HG02571 (cell line): ENCODE measurements around the gene OSBPL1A.

Source experiments
- ATAC-seq: cut with Tn5 transposase; IDR thresholded peaks from one replicate; pipeline ENCODE4 v1.9.1; 2021; ENCODE audit warnings: mild to moderate bottlenecking, moderate library complexity; ENCODE audit not compliant: unreplicated experiment

Gene OSBPL1A

DNA sequence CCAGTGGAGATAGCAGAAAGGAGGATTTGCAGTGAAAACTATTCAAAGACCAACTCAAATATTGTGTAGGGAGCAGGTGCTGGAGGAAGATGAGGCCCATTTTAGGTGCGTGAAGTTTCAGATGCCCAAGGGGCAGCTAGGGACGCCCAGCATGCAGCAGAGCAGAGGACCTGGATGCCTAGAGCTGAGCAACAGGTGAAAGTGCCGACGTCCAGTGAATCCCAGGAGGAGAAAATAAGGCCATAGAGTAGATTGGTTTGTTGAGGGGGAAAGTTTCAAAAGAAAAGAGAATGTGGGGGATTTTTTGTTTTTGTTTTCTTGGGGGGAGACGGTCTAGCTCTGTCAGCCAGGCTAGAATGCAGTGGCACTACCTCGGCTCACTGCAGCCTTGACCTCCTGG, 53.1 kb downstream of the OSBPL1A start:
- ATAC-seq: no peak

GRCh38 chr18:24342347-24342746, 55.3 kb downstream of the OSBPL1A start:
- no peak for ATAC-seq

DNA sequence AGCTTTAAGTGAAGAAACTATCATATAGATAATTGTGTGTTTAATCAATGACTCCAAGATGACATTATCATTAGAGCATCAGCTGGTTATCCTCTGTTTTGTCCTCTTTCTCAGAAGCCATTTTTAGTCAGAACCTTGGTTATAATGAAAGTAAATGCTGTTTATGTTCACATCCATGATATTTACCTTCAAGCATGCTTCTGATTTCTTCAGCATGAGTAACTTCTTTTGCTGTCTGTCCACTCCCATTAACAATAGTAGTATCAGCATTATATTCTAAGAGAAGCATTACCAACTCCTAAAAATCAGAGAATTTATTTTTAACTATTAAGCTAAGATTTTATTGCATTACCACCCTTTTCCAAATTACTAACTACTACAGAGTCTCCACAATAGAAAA, 56.3 kb downstream of the OSBPL1A start:
- no peak for ATAC-seq

DNA sequence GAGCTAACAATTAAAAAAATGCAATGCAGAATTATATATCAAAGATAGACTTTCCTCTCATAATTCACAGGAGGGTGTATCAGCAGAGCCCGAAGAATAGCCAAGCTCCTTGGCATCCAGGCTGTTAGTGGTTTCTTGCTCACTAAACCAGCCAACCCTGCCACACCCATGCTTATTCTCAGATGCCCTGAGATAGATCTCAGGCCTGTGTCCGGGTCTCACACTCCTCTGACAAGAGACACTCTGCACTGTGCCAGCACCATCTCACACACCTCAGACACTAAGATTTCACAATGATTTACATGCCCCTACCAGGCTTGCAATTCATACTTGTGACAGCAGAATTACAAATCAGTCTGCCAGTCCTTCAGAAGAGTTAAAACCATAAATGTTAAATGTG, 64.5 kb downstream of the OSBPL1A start:
- no peak for ATAC-seq

DNA sequence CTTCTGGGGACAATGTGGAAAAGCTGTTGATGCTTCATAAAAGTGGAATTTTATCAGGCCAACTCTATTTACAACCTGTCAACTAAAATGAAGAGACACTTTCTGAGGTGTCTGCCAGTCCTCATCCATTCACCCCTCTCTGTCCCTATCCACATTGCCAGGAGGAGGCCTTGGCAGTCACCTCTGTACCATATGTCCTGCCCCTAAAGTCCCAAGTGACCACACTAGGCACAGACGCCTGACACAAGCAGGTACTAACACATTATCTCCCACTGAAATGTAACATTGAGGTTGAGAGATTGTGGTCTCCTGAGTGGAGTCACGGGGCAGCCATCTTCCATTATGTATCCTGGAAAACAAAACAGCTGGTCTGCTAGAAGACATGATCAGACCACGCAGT, 71.4 kb downstream of the OSBPL1A start:
- ATAC-seq: no peak

- ATAC-seq: no peak
Observed at GRCh38 chr18:24322584-24323136, 75.0 kb downstream of the OSBPL1A start.

- no peak for ATAC-seq
Observed at GRCh38 chr18:24321071-24321470, 76.6 kb downstream of the OSBPL1A start.

DNA sequence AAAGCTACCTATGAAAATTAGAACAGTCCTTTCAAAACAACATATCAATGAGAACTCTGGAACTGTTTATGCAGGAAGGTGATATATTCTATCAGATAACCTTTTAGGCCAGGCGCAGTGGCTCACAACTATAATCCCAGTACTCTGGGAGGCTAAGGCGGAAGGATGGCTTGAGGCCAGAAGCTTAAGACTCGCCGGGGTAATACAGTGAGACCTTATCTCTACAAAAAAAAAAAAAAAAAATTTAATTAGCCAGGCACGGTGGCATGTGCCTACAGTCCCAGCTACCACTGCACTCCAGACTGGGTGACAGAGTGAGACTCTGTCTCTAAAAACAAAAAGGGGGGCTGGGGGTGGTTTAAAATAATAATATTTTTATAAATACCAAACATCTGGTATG, 77.9 kb downstream of the OSBPL1A start:
- no peak for ATAC-seq

DNA sequence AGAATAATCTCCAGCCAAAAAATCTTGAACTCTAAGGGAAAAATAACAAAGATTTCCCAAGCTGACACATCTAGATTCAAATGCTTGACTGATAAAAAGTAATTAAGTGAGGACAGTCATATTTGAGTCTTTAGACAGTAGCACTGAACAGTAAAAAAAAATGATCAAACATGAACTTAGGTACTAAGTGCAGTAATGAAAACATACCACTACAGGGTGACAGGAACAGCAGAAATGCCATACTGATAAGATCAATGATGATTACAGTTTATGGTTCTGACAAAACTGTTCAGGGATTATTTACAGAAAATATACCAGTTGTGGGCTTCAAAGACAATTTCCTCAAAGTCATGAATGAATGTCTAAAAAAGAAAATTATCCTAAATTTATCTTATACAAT, 80.3 kb downstream of the OSBPL1A start:
- ATAC-seq: no peak

DNA sequence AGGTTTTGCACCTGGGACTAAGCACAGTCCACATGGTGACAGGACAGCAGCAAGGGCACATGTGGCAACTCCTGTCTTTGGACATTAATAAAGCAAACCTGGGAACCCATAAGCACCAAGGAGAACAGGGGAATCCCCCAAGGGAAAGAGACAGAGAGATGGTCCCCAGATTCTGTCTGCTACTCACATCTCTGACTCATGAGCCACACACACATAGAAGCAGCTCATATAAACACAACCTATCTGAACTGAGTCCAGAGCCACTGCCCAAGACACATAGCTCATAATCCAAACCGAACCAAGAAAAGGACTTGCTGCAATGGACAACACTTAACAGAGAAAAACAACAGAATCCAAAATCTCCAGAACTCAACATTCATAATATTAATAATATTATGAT, 82.5 kb downstream of the OSBPL1A start:
- ATAC-seq: no peak

DNA sequence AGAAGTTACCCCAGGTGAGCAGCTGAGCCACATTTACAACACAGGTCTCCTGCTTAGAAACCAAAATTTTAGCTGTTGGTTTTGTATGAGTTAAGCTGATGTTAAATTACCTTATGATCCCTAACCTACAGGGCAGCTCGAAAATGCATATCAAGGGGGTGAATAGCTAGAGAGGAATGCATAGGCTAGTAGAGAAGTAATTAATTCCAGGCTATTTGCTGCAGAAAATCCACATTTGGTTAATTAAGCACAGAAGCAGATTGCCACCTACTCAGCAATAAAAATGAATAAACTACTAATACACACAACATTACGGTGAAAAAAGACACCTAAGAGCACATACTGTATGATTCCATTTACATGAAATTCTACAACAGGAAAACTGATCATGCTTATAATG, 91.4 kb downstream of the OSBPL1A start:
- ATAC-seq: no peak

- ATAC-seq: no peak
Observed at GRCh38 chr18:24300703-24301102, 96.9 kb downstream of the OSBPL1A start.

DNA sequence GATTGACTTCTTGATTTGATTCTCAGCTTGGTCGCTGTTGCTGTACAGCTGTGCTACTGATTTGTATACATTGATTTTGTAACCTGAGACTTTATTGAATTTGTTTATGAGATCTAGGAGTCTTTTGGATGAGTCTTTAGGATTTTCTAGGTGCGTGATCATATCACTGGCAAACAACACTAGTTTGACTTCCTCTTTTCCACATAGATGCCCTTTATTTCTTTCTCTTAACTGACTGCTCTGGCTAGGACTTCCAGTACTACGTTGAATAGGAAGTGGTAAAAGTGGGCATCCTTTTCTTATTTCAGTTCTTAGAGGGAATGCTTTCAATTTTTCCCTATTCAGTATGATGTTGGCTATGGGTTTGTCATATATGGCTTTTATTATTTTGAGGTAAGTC, 101.3 kb downstream of the OSBPL1A start:
- no peak for ATAC-seq

GRCh38 chr18:24293254-24293653, 104.4 kb downstream of the OSBPL1A start:
- no peak for ATAC-seq

- no peak for ATAC-seq
Observed at GRCh38 chr18:24278591-24278990, 119.0 kb downstream of the OSBPL1A start.

GRCh38 chr18:24277516-24278195, 120.0 kb downstream of the OSBPL1A start:
- no peak for ATAC-seq

- ATAC-seq: no peak
Observed at GRCh38 chr18:24276994-24277393, 120.6 kb downstream of the OSBPL1A start.

GRCh38 chr18:24274837-24275236, 122.8 kb downstream of the OSBPL1A start:
- ATAC-seq: no peak

GRCh38 chr18:24273596-24273995, 124.0 kb downstream of the OSBPL1A start:
- ATAC-seq: no peak

- no peak for ATAC-seq
Observed at GRCh38 chr18:24272229-24272525, 125.4 kb downstream of the OSBPL1A start.

- ATAC-seq: no peak
Observed at GRCh38 chr18:24271381-24272228, 126.0 kb downstream of the OSBPL1A start.

DNA sequence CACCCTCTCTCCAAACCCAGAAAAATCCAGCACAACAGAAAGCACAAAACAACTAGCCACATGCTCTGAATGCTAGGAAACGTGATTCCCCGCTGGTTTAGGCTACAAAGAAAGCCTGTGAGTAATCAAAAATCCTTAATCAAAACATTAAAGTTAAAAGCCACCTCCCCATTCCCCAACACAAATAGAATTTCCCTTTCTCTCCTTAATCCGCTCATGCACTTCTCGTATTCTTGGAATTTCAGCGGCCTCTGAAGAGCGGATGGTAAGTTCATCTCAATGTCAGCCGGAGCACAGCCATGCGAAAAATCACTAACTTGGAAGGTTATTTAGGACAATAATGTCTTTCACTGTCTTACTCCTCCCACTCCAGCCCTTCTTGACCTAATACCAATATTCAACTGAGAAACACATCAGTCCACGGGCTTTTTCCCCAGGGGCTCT, 126.7 kb downstream of the OSBPL1A start:
- no peak for ATAC-seq
